IMR-90 (cell line): ENCODE data around the gene CNOT2. TPM values are rescaled to one million over a fixed set of nuclear protein-coding genes. Genes with fewer than 3 reads are reported as not detected.

Experiments
- ATAC-seq: fragments of 200-7000 bp; cut with Tn5 transposase; 2 replicates; pipeline ENCODE4 v1.9.1; 2020; ENCODE audit warnings: low read depth, mild to moderate bottlenecking, moderate library complexity
- BruUV-seq: library from RNA; stranded (reverse); fragments of 400-500 nt; replicated peaks from 2 replicates; lab custom pipeline; 2021; lab: Mats Ljungman, UMichigan
- CTCF ChIA-PET: fragments of 300-600 bp; formaldehyde crosslinking; extraction: SDS; loops from one replicate; lab custom pipeline; 2021; ENCODE audit warnings: antibody characterized with exemption; lab: Yijun Ruan, JAX
- POLR2A ChIA-PET: fragments of 300-600 bp; sonication (Branson Sonifier 250); formaldehyde crosslinking; loops from one replicate; lab custom pipeline; 2022; ENCODE audit warnings: antibody characterized with exemption; ENCODE audit not compliant: unreplicated experiment; lab: Charles Lee
- DNase-seq: peaks from one replicate; pipeline ENCODE4 v3.0.0; 2013
- H2AFZ ChIP-seq: replicated peaks from 2 replicates; pipeline ENCODE3; 2013; ENCODE audit warnings: low read length, mild to moderate bottlenecking; ENCODE audit not compliant: poor library complexity
- H2AK5ac ChIP-seq: 2 replicates; pipeline ENCODE4 v1.6.1; 2013; ENCODE audit warnings: low read depth, low read length, inconsistent platforms
- H2AK9ac ChIP-seq: replicated peaks from 2 replicates; pipeline ENCODE3; 2013; ENCODE audit warnings: mild to moderate bottlenecking, low read depth, low read length, moderate library complexity; ENCODE audit not compliant: poor library complexity
- H2BK120ac ChIP-seq: 2 replicates; pipeline ENCODE4 v1.6.1; 2013; ENCODE audit warnings: low read depth, low read length, inconsistent platforms
- H2BK15ac ChIP-seq: 3 replicates; pipeline ENCODE4 v1.6.1; 2013; ENCODE audit warnings: low read depth, low read length, inconsistent platforms
- H2BK20ac ChIP-seq: 2 replicates; pipeline ENCODE4 v1.6.1; 2013; ENCODE audit warnings: low read depth, mild to moderate bottlenecking, inconsistent platforms, low read length, moderate library complexity
- H2BK5ac ChIP-seq: 2 replicates; pipeline ENCODE4 v1.6.1; 2013; ENCODE audit warnings: mild to moderate bottlenecking, low read depth, low read length, inconsistent platforms; ENCODE audit not compliant: poor library complexity, severe bottlenecking
- H3K14ac ChIP-seq: replicated peaks from 2 replicates; pipeline ENCODE4 v1.6.1; 2013; ENCODE audit warnings: low read depth, low read length, inconsistent platforms
- H3K18ac ChIP-seq: 2 replicates; pipeline ENCODE4 v1.6.1; 2013; ENCODE audit warnings: low read depth, low read length, control low read depth
- H3K23ac ChIP-seq: 2 replicates; pipeline ENCODE4 v1.6.1; 2013; ENCODE audit warnings: low read depth, low read length, inconsistent platforms
- H3K27ac ChIP-seq: 2 replicates; pipeline ENCODE4 v1.5.1; 2013; ENCODE audit warnings: mild to moderate bottlenecking, control low read depth, low read length; ENCODE audit not compliant: insufficient read depth
- H3K27me3 ChIP-seq: 2 replicates; pipeline ENCODE4 v1.6.1; 2013; ENCODE audit warnings: low read length; ENCODE audit not compliant: control insufficient read depth, insufficient read depth
- H3K36me3 ChIP-seq: 2 replicates; pipeline ENCODE4 v1.6.1; 2013; ENCODE audit warnings: low read length, mixed read lengths; ENCODE audit not compliant: control insufficient read depth, insufficient read depth
- H3K4ac ChIP-seq: 2 replicates; pipeline ENCODE4 v1.6.1; 2013; ENCODE audit warnings: low read depth, low read length, inconsistent platforms
- H3K4me1 ChIP-seq: 2 replicates; pipeline ENCODE4 v1.6.1; 2013; ENCODE audit warnings: low read length, mixed read lengths; ENCODE audit not compliant: control insufficient read depth, insufficient read depth
- H3K4me2 ChIP-seq: 2 replicates; pipeline ENCODE4 v1.6.1; 2013; ENCODE audit warnings: low read depth, mild to moderate bottlenecking, control low read depth, low read length, moderate library complexity
- H3K4me3 ChIP-seq: 2 replicates; pipeline ENCODE4 v1.5.1; 2013; ENCODE audit warnings: low read depth, mild to moderate bottlenecking, control low read depth, low read length, moderate library complexity; ENCODE audit not compliant: insufficient read depth
- H3K56ac ChIP-seq: 2 replicates; pipeline ENCODE4 v1.6.1; 2013; ENCODE audit warnings: low read length, inconsistent platforms; ENCODE audit not compliant: insufficient read depth; ENCODE audit errors: extremely low read depth
- H3K79me1 ChIP-seq, 2 experiments: 2 replicates each; pipeline ENCODE4 v1.6.1; 2013; ENCODE audit warnings: low read length in 2 of 2, inconsistent platforms in 1 of 2, low read depth in 1 of 2
- H3K9ac ChIP-seq: 2 replicates; pipeline ENCODE4 v1.6.1; 2013; ENCODE audit warnings: low read depth, low read length, control low read depth
- H3K9me1 ChIP-seq: 2 replicates; pipeline ENCODE4 v1.6.1; 2013; ENCODE audit warnings: low read length, inconsistent platforms; ENCODE audit not compliant: insufficient read depth
- H3K9me3 ChIP-seq: 2 replicates; pipeline ENCODE4 v1.6.1; 2013; ENCODE audit warnings: low read length; ENCODE audit not compliant: control insufficient read depth, insufficient read depth
- H4K20me1 ChIP-seq: 2 replicates; pipeline ENCODE4 v1.6.1; 2013; ENCODE audit warnings: low read length, inconsistent platforms; ENCODE audit not compliant: insufficient read depth
- H4K5ac ChIP-seq: 2 replicates; pipeline ENCODE4 v1.6.1; 2013; ENCODE audit warnings: mild to moderate bottlenecking, low read depth, low read length, control low read depth
- H4K8ac ChIP-seq, 2 experiments: 2 replicates each; pipeline ENCODE4 v1.6.1; 2013; ENCODE audit warnings: low read depth in 2 of 2, low read length in 2 of 2, control low read depth in 1 of 2, inconsistent platforms in 1 of 2
- H4K91ac ChIP-seq: 2 replicates; pipeline ENCODE4 v1.6.1; 2013; ENCODE audit warnings: low read depth, low read length, inconsistent platforms; ENCODE audit not compliant: insufficient read depth
- CEBPB ChIP-seq: IDR thresholded peaks from 2 replicates; pipeline ENCODE4 v1.6.1; 2012; ENCODE audit warnings: low read depth, low read length, improper control_type of control experiment
- CHD1 ChIP-seq: IDR thresholded peaks from 2 replicates; pipeline ENCODE4 v1.6.1; 2012; ENCODE audit warnings: low read depth, low read length, improper control_type of control experiment
- FOS ChIP-seq: fragments of 150-350 bp; IDR thresholded peaks from 2 replicates; pipeline ENCODE4 v1.6.1; 2016; ENCODE audit warnings: low read depth, low read length
- MAFK ChIP-seq: IDR thresholded peaks from 2 replicates; pipeline ENCODE4 v1.6.1; 2012; ENCODE audit warnings: low read depth, low read length, improper control_type of control experiment
- POLR2A ChIP-seq: IDR thresholded peaks from 2 replicates; pipeline ENCODE4 v1.6.1; 2012; ENCODE audit warnings: mild to moderate bottlenecking, low read depth, low read length
- RAD21 ChIP-seq: IDR thresholded peaks from 2 replicates; pipeline ENCODE4 v1.6.1; 2012; ENCODE audit warnings: low read length, improper control_type of control experiment
- RCOR1 ChIP-seq: IDR thresholded peaks from 2 replicates; pipeline ENCODE4 v1.6.1; 2012; ENCODE audit warnings: mild to moderate bottlenecking, low read length, improper control_type of control experiment; ENCODE audit not compliant: insufficient replicate concordance
- SMC3 ChIP-seq: fragments of 150-350 bp; IDR thresholded peaks from 2 replicates; pipeline ENCODE4 v1.6.1; 2016; ENCODE audit warnings: low read depth, mild to moderate bottlenecking, antibody characterized with exemption, low read length, moderate library complexity
- WGBS, 2 experiments: methylation state at CpG; one replicate each; pipeline versions ENCODE4 v1.1.5 to v1.1.7; 2013; ENCODE audit warnings: missing lambda C conversion rate in 2 of 2; ENCODE audit not compliant: insufficient read length in 1 of 2; ENCODE audit errors: extremely low coverage in 2 of 2; 5-methylcytosine and 5-hydroxymethylcytosine counted together
- dilution Hi-C: fragments of 300-500 bp; cut with HindIII; formaldehyde crosslinking; loops from one replicate; pipeline ENCODE4 v1.14.3; 2018; ENCODE audit warnings: low sequenced_read_pairs; ENCODE audit not compliant: unreplicated experiment
- in situ Hi-C: fragments of 300-500 bp; cut with MboI; formaldehyde crosslinking; loops from 3 replicates; pipeline ENCODE4 v1.14.3; 2019; ENCODE audit warnings: low sequenced_read_pairs, inconsistent platforms, mixed read lengths
- intact Hi-C: fragments of 100-400 bp; cut with micrococcal nuclease; formaldehyde crosslinking; loops from 2 replicates; pipeline ENCODE4 v1.10.0; 2022
- polyA plus RNA-seq, 3 experiments: library from polyadenylated mRNA; depleted of rRNA; stranded (reverse); fragments of >200 nt; gene quantifications; 2 replicates each; pipeline ENCODE4 v1.2.3, GENCODE V29; 2012; ENCODE audit warnings: low replicate concordance in 1 of 3
- total RNA-seq: library from RNA; depleted of rRNA; stranded (reverse); fragments of >200 nt; gene quantifications from 2 replicates; pipeline ENCODE4 v1.2.3, GENCODE V29; 2012
- TF ChIP-seq, protein P1 (sequence below): fragments of 150-350 bp; IDR thresholded peaks from 2 replicates; pipeline ENCODE4 v1.6.1; 2016; ENCODE audit warnings: low read depth, mild to moderate bottlenecking, low read length, moderate library complexity, borderline replicate concordance
- TF ChIP-seq, protein P2 (sequence below): fragments of 150-350 bp; IDR thresholded peaks from 2 replicates; pipeline ENCODE4 v1.6.1; 2017; ENCODE audit warnings: mild to moderate bottlenecking, antibody characterized with exemption, low read length, low read depth

Gene CNOT2
- total and polyA plus RNA-seq, 2 of the 4 experiments (the other 2 are of a cell fraction): 63.4 to 159 TPM

DNA sequence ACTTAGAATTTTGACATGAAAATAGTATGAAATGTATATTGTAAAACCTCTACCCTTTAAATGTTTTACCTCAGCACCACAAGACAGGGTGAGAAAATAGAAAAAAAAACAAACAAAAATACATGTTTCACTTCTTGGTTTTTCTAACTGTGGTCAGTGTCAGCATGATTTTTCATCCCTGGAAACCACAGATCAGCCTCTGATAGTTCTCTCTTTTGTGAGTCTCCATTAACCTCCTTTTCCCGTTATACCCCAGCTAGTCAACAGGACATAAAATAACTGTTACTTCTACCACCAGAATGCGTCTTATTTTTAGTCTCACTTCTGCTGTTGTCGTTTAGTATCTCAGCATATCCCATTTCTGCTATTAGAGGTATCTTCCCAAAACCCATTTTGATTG, 74.5 kb downstream of the CNOT2 start:
- Histone ChIP-seq H2AFZ (no peak overlapping the region), H3K36me3 (peaks cover 3% of the 10 kb centered on the region; the same call in 1 of the 2 replicates), H3K4me2 (no peak overlapping the region), H3K27ac (no peak overlapping the region), H2BK15ac (no peak overlapping the region), H2BK120ac (no peak overlapping the region), H2BK20ac (no peak overlapping the region), H3K14ac (no peak overlapping the region), H2AK9ac (no peak overlapping the region), H3K9ac (no peak overlapping the region), H2BK5ac (no peak overlapping the region), H3K18ac (no peak overlapping the region), H3K9me3 (no peaks in the 10 kb centered on the region), H3K4me3 (no peak overlapping the region), H3K9me1 (peaks cover 3% of the 10 kb centered on the region; the same call in 1 of the 2 replicates), H3K4ac (no peak overlapping the region), H2AK5ac (no peak overlapping the region), H3K27me3 (no peaks in the 10 kb centered on the region), H4K20me1 (peaks cover 5% of the 10 kb centered on the region; the same call in 1 of the 2 replicates), H4K91ac (no peak overlapping the region), H3K56ac (no peak overlapping the region), H3K4me1 (no peaks in the 10 kb centered on the region), H4K5ac (no peak overlapping the region), H3K79me1 (peaks cover 9 to 20% of the 10 kb centered on the region in 2 experiments; a peak in 3 of 4 replicates), H4K8ac (no peak overlapping the region), H3K23ac (no peak overlapping the region)
- DNase-seq: no peak
- intact Hi-C loops (no loop called here), in situ Hi-C loops (no loop called here), dilution Hi-C loops (no loop called here)
- BruUV-seq: no TSS peak
- ChIA-PET CTCF (no interaction called here), POLR2A (no interaction called here)
- TF ChIP-seq SMC3 (no peak), RCOR1 (no peak), POLR2A (no peak), CHD1 (no peak), MAFK (no peak), RAD21 (no peak), FOS (no peak), CEBPB (no peak)
- TF ChIP-seq, protein P1, sequence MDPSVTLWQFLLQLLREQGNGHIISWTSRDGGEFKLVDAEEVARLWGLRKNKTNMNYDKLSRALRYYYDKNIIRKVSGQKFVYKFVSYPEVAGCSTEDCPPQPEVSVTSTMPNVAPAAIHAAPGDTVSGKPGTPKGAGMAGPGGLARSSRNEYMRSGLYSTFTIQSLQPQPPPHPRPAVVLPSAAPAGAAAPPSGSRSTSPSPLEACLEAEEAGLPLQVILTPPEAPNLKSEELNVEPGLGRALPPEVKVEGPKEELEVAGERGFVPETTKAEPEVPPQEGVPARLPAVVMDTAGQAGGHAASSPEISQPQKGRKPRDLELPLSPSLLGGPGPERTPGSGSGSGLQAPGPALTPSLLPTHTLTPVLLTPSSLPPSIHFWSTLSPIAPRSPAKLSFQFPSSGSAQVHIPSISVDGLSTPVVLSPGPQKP: no peak
- TF ChIP-seq, protein P2, sequence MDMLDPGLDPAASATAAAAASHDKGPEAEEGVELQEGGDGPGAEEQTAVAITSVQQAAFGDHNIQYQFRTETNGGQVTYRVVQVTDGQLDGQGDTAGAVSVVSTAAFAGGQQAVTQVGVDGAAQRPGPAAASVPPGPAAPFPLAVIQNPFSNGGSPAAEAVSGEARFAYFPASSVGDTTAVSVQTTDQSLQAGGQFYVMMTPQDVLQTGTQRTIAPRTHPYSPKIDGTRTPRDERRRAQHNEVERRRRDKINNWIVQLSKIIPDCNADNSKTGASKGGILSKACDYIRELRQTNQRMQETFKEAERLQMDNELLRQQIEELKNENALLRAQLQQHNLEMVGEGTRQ: no peak
- no peak for ATAC-seq
- WGBS, 2 experiments: no CpG with 5 or more reads among the region's 3 CpGs
